Measurements from ENCODE around the gene C13orf46. TPM values are rescaled to one million over a fixed set of nuclear protein-coding genes. Genes with fewer than 3 reads are reported as not detected.

Gene C13orf46
- total and polyA plus RNA-seq, 10 of the 15 experiments (the other 5 are each of a cell fraction or from before 2014, with no cell fraction given) = 0.01 to 0.18 (median 0.09) TPM; not detected in 6

DNA sequence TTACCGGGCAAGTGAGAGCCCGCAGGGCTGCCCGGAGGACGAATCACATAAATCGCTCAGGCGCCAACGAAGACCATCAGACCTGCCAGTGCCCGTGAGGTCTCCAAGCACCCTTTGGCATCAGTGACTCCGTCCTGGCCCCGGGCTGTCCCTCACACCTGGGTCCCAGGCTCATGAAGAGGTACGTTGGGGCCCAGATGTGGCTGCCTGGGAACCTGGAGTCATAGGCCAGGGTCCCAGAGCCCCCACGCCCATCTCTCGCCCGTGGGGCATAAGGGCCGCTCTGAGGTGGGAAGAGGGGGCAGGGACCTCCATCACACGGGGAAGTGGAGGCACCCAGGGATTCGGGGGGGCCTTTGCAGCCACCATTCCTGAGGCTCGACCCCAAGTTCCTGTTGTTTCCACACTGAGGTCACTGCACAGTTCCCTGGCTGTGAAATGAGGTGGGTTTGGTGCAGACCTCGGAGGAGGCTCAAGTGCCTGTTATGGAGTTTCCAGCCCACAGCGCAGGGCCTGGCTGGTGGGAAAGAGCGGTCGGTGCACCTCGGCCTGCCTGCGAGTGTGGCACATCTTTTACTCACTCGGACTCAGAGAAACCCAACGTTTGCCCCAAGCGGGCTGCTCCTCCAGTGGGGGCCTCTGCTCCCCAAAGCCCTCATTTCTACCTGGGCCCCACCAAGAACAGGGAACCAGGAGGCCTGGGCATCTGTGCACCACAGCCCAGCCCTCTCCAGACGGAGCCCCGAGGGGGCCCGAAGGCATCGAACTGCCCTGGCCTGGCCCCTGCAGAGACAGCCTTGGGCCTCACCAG is 35.9 kb upstream of the C13orf46 start:
- ChIA-PET RAD21 (ENCODE audit: unreplicated experiment) (no interaction called here), CTCF (no interaction called here)

More for the DNA sequence above, 35.9 kb upstream of the C13orf46 start:
- TF ChIP-seq BCL3 (IDR thresholded peaks at IDR 0.05; ENCODE audit: borderline replicate concordance, insufficient read depth, low read depth, low read length, poor library complexity, severe bottlenecking) = peak; percentile 84
- TF ChIP-seq MTA3 (IDR thresholded peaks at IDR 0.05; ENCODE audit: borderline replicate concordance, low read length) = no peak
- H3K9me3 ChIP-seq (replicated peaks; ENCODE audit: control insufficient read depth, insufficient read depth, low read length) = no peaks in the 10 kb centered on the region
- ChIA-PET POLR2A (no interaction called here), SMC1A (ENCODE audit: uncharacterized antibody, unreplicated experiment) (no interaction called here)
- ATAC-seq (no peak), FAIRE-seq (no peak), DNase-seq (ENCODE audit: low read depth, low spot score) (no peak)
- in situ Hi-C loops (cut with MboI) = loop anchor here (5.0 kb wide), 1 partner anchor 37 kb away; the partner anchor contains the start of gene C13orf46
- no peaks in the 10 kb centered on the region for H3K79me2 ChIP-seq (ENCODE audit: control insufficient read depth, insufficient read depth, low read length)
- BruUV-seq (replicated peaks) = no TSS peak
- intact Hi-C loops (cut with micrococcal nuclease; ENCODE audit: unreplicated experiment) = no loop called here
- H3K9ac ChIP-seq (ENCODE audit: control insufficient read depth, insufficient read depth, low read length) = no peak overlapping the region
- no peak overlapping the region for H2AFZ ChIP-seq (ENCODE audit: control insufficient read depth, low read depth, low read length)
- peaks cover 0 to 3% of the 10 kb centered on the region in 2 experiments; a peak in 3 of 4 replicates for H3K36me3 ChIP-seq (ENCODE audit: control insufficient read depth in 2 of 2, insufficient read depth in 2 of 2, low read length in 1 of 2)
- no peaks in the 10 kb centered on the region for H4K20me1 ChIP-seq (ENCODE audit: control insufficient read depth, insufficient read depth)
- no peak overlapping the region for H3K27ac ChIP-seq (ENCODE audit: control insufficient read depth, insufficient read depth)
- H3K4me3 ChIP-seq = no peak overlapping the region
- no peaks in the 10 kb centered on the region for H3K4me1 ChIP-seq (ENCODE audit: control insufficient read depth, insufficient read depth, low read length)
- WGBS (ENCODE audit: insufficient coverage, insufficient replicate concordance, low lambda C conversion rate, missing lambda C conversion rate) = 92% methylated on average over 31 of the region's 31 CpGs
- no peak overlapping the region for H3K4me2 ChIP-seq (ENCODE audit: control insufficient read depth, insufficient read depth)
- no peaks in the 10 kb centered on the region for H3K27me3 ChIP-seq (replicated peaks in 1 of 2; ENCODE audit: control insufficient read depth in 2 of 2, insufficient read depth in 2 of 2, low read length in 1 of 2)
